PC-3 (cell line): ENCODE data around the gene SDSL. TPM values are rescaled to one million over a fixed set of nuclear protein-coding genes. Genes with fewer than 3 reads are reported as not detected.

ENCODE experiments used
- ATAC-seq: fragments of 200-7000 bp; cut with Tn5 transposase; 2 replicates; pipeline ENCODE4 v1.9.1; 2020; ENCODE audit warnings: mild to moderate bottlenecking, moderate library complexity
- BruUV-seq: library from RNA; stranded (reverse); fragments of 400-500 nt; replicated peaks from 2 replicates; lab custom pipeline; 2021; lab: Mats Ljungman, UMichigan
- CTCF ChIA-PET: fragments of 300-600 bp; sonication (Branson Sonifier 250); formaldehyde crosslinking; loops from one replicate; lab custom pipeline; 2022; ENCODE audit warnings: antibody characterized with exemption; lab: Charles Lee
- POLR2A ChIA-PET: fragments of 300-600 bp; sonication (Branson Sonifier 250); formaldehyde crosslinking; loops from one replicate; lab custom pipeline; 2022; ENCODE audit warnings: antibody characterized with exemption; ENCODE audit not compliant: unreplicated experiment; lab: Charles Lee
- DNase-seq: peaks from one replicate; pipeline ENCODE4 v3.0.0-alpha.2; 2015
- H2AFZ ChIP-seq: fragments of 300-600 bp; sonication (generic); 2 replicates; pipeline ENCODE4 v1.6.0; 2016; ENCODE audit warnings: antibody characterized with exemption, low read length
- H3F3A ChIP-seq: fragments of 300-600 bp; sonication (generic); one replicate; pipeline ENCODE4 v1.6.0; 2017; ENCODE audit warnings: antibody characterized with exemption, low read length, control low read depth, mild to moderate bottlenecking; ENCODE audit not compliant: unreplicated experiment
- H3K27ac ChIP-seq: fragments of 300-600 bp; sonication (generic); 2 replicates; pipeline ENCODE4 v1.5.1; 2016; ENCODE audit warnings: mild to moderate bottlenecking, low read length
- H3K27me3 ChIP-seq: fragments of 300-600 bp; sonication (generic); 2 replicates; pipeline ENCODE4 v1.6.1; 2016; ENCODE audit warnings: low read length, mixed read lengths
- H3K36me3 ChIP-seq: fragments of 300-600 bp; sonication (generic); 2 replicates; pipeline ENCODE4 v1.6.1; 2016; ENCODE audit warnings: low read depth, mixed run types, low read length, mixed read lengths
- H3K4me1 ChIP-seq: fragments of 300-600 bp; sonication (generic); 2 replicates; pipeline ENCODE4 v1.5.1; 2016; ENCODE audit warnings: low read length; ENCODE audit not compliant: insufficient read depth
- H3K4me2 ChIP-seq: fragments of 300-600 bp; sonication (generic); 2 replicates; pipeline ENCODE4 v1.6.0; 2016; ENCODE audit warnings: low read length
- H3K4me3 ChIP-seq: fragments of 300-600 bp; sonication (generic); 2 replicates; pipeline ENCODE4 v1.5.1; 2016; ENCODE audit warnings: mild to moderate bottlenecking, low read length, mixed read lengths
- H3K79me2 ChIP-seq: fragments of 300-600 bp; sonication (generic); 2 replicates; pipeline ENCODE4 v1.6.1; 2017; ENCODE audit warnings: low read length, mixed read lengths
- H3K9ac ChIP-seq: fragments of 300-600 bp; sonication (generic); 2 replicates; pipeline ENCODE4 v1.6.0; 2016; ENCODE audit warnings: mild to moderate bottlenecking, low read length
- H3K9me2 ChIP-seq: fragments of 300-600 bp; sonication (generic); replicated peaks from 2 replicates; pipeline ENCODE4 v1.6.1; 2016; ENCODE audit warnings: mixed run types, low read length, mixed read lengths
- H3K9me3 ChIP-seq: fragments of 300-600 bp; sonication (generic); 2 replicates; pipeline ENCODE4 v1.6.1; 2016; ENCODE audit warnings: low read length, mixed read lengths
- H4K20me1 ChIP-seq: fragments of 300-600 bp; sonication (generic); 2 replicates; pipeline ENCODE4 v1.6.1; 2016; ENCODE audit warnings: low read length, mixed read lengths
- CTCF ChIP-seq: fragments of 300-600 bp; sonication (generic); conservative IDR thresholded peaks from 2 replicates; pipeline ENCODE4 v1.5.1; 2017; ENCODE audit warnings: antibody characterized with exemption, low read depth, mild to moderate bottlenecking, low read length
- EZH2 ChIP-seq: fragments of 300-600 bp; sonication (generic); IDR thresholded peaks from one replicate; pipeline ENCODE4 v1.6.1; 2017; ENCODE audit warnings: antibody characterized with exemption, mild to moderate bottlenecking, low read length; ENCODE audit not compliant: unreplicated experiment
- EZH2phosphoT487 ChIP-seq: fragments of 300-600 bp; sonication (generic); IDR thresholded peaks from 2 replicates; pipeline ENCODE4 v1.6.1; 2018; ENCODE audit warnings: mild to moderate bottlenecking, antibody characterized with exemption, low read length, borderline replicate concordance
- intact Hi-C: fragments of 100-400 bp; cut with micrococcal nuclease; formaldehyde crosslinking; loops from 2 replicates; pipeline ENCODE4 v1.9.0; 2023
- total RNA-seq: library from RNA; depleted of rRNA; stranded (reverse); fragments of >200 nt; gene quantifications from 2 replicates; pipeline ENCODE4 v1.2.3, GENCODE V29; 2014

Gene SDSL
- total RNA-seq, 1 experiment from 2014 or later, result 14.0 TPM

GRCh38 chr12:113401066-113402000 is 20.8 kb upstream of the SDSL start:
- Histone ChIP-seq H3K9ac (no peak overlapping the region), H3K36me3 (no peaks in the 10 kb centered on the region), H3K4me3 (no peak overlapping the region), H3K4me1 (no peaks in the 10 kb centered on the region), H3K27ac (no peak overlapping the region), H3F3A (no peaks in the 10 kb centered on the region), H4K20me1 (no peaks in the 10 kb centered on the region), H3K9me3 (no peaks in the 10 kb centered on the region), H3K27me3 (no peaks in the 10 kb centered on the region), H3K79me2 (no peaks in the 10 kb centered on the region), H2AFZ (no peak overlapping the region), H3K9me2 (no peaks in the 10 kb centered on the region), H3K4me2 (no peak overlapping the region)
- CTCF ChIA-PET, result no interaction called here
- POLR2A ChIA-PET, result no interaction called here
- DNase-seq (no peak), ATAC-seq (no peak)
- no TSS peak for BruUV-seq
- TF ChIP-seq EZH2phosphoT487 (no peak), EZH2 (no peak), CTCF (no peak)
- intact Hi-C loops, result no loop called here

- H3K79me2 ChIP-seq, result no peaks in the 10 kb centered on the region
- peaks cover 2% of the 10 kb centered on the region; the same call in 1 of the 2 replicates for H3K4me1 ChIP-seq
- ChIA-PET CTCF (interaction anchor here (0.8 kb wide), 1 partner anchor 33 kb away, joined by 3 read pairs; no protein-coding TSS in a partner anchor), POLR2A (interaction anchor here (0.7 kb wide), 1 partner anchor 1224 kb away, joined by 3 read pairs; no protein-coding TSS in a partner anchor)
- H3F3A ChIP-seq, result no peaks in the 10 kb centered on the region
- no peak overlapping the region for H2AFZ ChIP-seq
- no peak for ATAC-seq
- no peaks in the 10 kb centered on the region for H4K20me1 ChIP-seq
- no peaks in the 10 kb centered on the region for H3K9me2 ChIP-seq
- no peak overlapping the region for H3K4me3 ChIP-seq
- no peak overlapping the region for H3K9ac ChIP-seq
- BruUV-seq, result no TSS peak
- H3K9me3 ChIP-seq, result no peaks in the 10 kb centered on the region
- no peak for DNase-seq
- no peak overlapping the region for H3K27ac ChIP-seq
- intact Hi-C loops, result no loop called here
- H3K36me3 ChIP-seq, result no peaks in the 10 kb centered on the region
- H3K4me2 ChIP-seq, result no peak overlapping the region
- TF ChIP-seq EZH2 (no peak), EZH2phosphoT487 (no peak), CTCF (no peak)
- no peaks in the 10 kb centered on the region for H3K27me3 ChIP-seq
Measured at GRCh38 chr12:113402586-113403260, 19.5 kb upstream of the SDSL start.
